Large intestine (tissue), 3 donors: ENCODE results near the gene RFX7. TPM values are rescaled to one million over a fixed set of nuclear protein-coding genes. Genes with fewer than 3 reads are reported as not detected.

Experiments used
- DNase-seq, 2 donors: peaks; one replicate each; pipeline versions ENCODE4 v3.0.0 to v3.0.0-alpha.2; 2013
- H3K27ac ChIP-seq: one replicate; pipeline ENCODE4 v1.5.1; 2013; ENCODE audit warnings: low read length
- H3K27me3 ChIP-seq: 2 replicates; pipeline ENCODE4 v1.6.1; 2013; ENCODE audit warnings: low read length; ENCODE audit not compliant: control insufficient read depth, insufficient read depth
- H3K36me3 ChIP-seq: 2 replicates; pipeline ENCODE4 v1.6.1; 2013; ENCODE audit warnings: low read length; ENCODE audit not compliant: control insufficient read depth, insufficient read depth
- H3K4me1 ChIP-seq: one replicate; pipeline ENCODE4 v1.6.1; 2013; ENCODE audit warnings: low read length; ENCODE audit not compliant: control insufficient read depth, insufficient read depth
- H3K4me3 ChIP-seq: one replicate; pipeline ENCODE4 v1.5.1; 2013; ENCODE audit warnings: low read length
- H3K9me3 ChIP-seq: one replicate; pipeline ENCODE4 v1.6.1; 2013; ENCODE audit warnings: mild to moderate bottlenecking, low read depth, low read length, moderate library complexity; ENCODE audit not compliant: control insufficient read depth
- WGBS: methylation state at CpG from one replicate; pipeline ENCODE4 v1.1.5; 2013; ENCODE audit warnings: low lambda C conversion rate; ENCODE audit not compliant: insufficient coverage; 5-methylcytosine and 5-hydroxymethylcytosine counted together
- polyA plus RNA-seq: library from polyadenylated mRNA; unstranded; fragments of 120-200 nt; gene quantifications from one replicate; pipeline ENCODE4 v1.2.1, GENCODE V29; 2013

Gene RFX7
- polyA plus RNA-seq, 1 donor = 14.5 TPM

GRCh38 chr15:56244038-56244810 lies 545 bp upstream of the RFX7 start:
- peak; percentile 26 to 66 for DNase-seq

GRCh38 chr15:56242576-56243162 lies 1.0 kb downstream of the RFX7 start:
- peak overlapping the region; percentile 57 for H3K27ac ChIP-seq
- H3K27me3 ChIP-seq = no peaks in the 10 kb centered on the region
- H3K4me3 ChIP-seq = peak overlapping the region; percentile 66
- peaks cover 2% of the 10 kb centered on the region for H3K9me3 ChIP-seq
- H3K4me1 ChIP-seq = peaks cover 8% of the 10 kb centered on the region
- 0% methylated on average over 1 of the region's 13 CpGs for WGBS
- H3K36me3 ChIP-seq = peaks cover 1% of the 10 kb centered on the region
- no peak for DNase-seq

More at GRCh38 chr15:56244038-56244810, 545 bp upstream of the RFX7 start:
- no peaks in the 10 kb centered on the region for H3K27me3 ChIP-seq
- 20% methylated on average over 1 of the region's 29 CpGs for WGBS
- H3K9me3 ChIP-seq = peaks cover 2% of the 10 kb centered on the region
- H3K27ac ChIP-seq = peak overlapping the region; percentile 80
- H3K36me3 ChIP-seq = no peaks in the 10 kb centered on the region
- H3K4me3 ChIP-seq = peak overlapping the region; percentile 71
- H3K4me1 ChIP-seq = peaks cover 17% of the 10 kb centered on the region

GRCh38 chr15:56241374-56242105 lies 2.1 kb downstream of the RFX7 start:
- Histone ChIP-seq H3K27ac (no peak overlapping the region), H3K27me3 (no peaks in the 10 kb centered on the region), H3K36me3 (peaks cover 3% of the 10 kb centered on the region), H3K9me3 (peaks cover 2% of the 10 kb centered on the region), H3K4me3 (peak overlapping the region; percentile 1), H3K4me1 (peaks cover 8% of the 10 kb centered on the region)
- 80% methylated on average over 2 of the region's 5 CpGs for WGBS
- DNase-seq = no peak

- DNase-seq = no peak
- Histone ChIP-seq H3K4me3 (no peak overlapping the region), H3K9me3 (peaks cover 2% of the 10 kb centered on the region), H3K27me3 (no peaks in the 10 kb centered on the region), H3K36me3 (peaks cover 3% of the 10 kb centered on the region), H3K27ac (no peak overlapping the region), H3K4me1 (peaks cover 4% of the 10 kb centered on the region)
Measured at GRCh38 chr15:56240390-56240789, 3.3 kb downstream of the RFX7 start.

GRCh38 chr15:56236197-56236596 lies 7.5 kb downstream of the RFX7 start:
- Histone ChIP-seq H3K4me3 (no peak overlapping the region), H3K9me3 (peaks cover 16% of the 10 kb centered on the region), H3K27ac (no peak overlapping the region), H3K36me3 (peaks cover 17% of the 10 kb centered on the region), H3K4me1 (no peaks in the 10 kb centered on the region), H3K27me3 (no peaks in the 10 kb centered on the region)
- 100% methylated on average over 2 of the region's 3 CpGs for WGBS
- DNase-seq = no peak

- H3K4me3 ChIP-seq = no peak overlapping the region
- no peaks in the 10 kb centered on the region for H3K27me3 ChIP-seq
- no peaks in the 10 kb centered on the region for H3K4me1 ChIP-seq
- no peak overlapping the region for H3K27ac ChIP-seq
- H3K36me3 ChIP-seq = peaks cover 17% of the 10 kb centered on the region
- 100% methylated on average over 1 of the region's 4 CpGs for WGBS
- no peak for DNase-seq
- H3K9me3 ChIP-seq = peaks cover 22% of the 10 kb centered on the region
Measured at GRCh38 chr15:56234804-56235203, 8.9 kb downstream of the RFX7 start.

GRCh38 chr15:56233549-56233948 lies 10.1 kb downstream of the RFX7 start:
- Histone ChIP-seq H3K9me3 (peaks cover 25% of the 10 kb centered on the region), H3K36me3 (peaks cover 17% of the 10 kb centered on the region), H3K27me3 (no peaks in the 10 kb centered on the region), H3K27ac (no peak overlapping the region), H3K4me3 (no peak overlapping the region), H3K4me1 (no peaks in the 10 kb centered on the region)
- 100% methylated on average over 2 of the region's 3 CpGs for WGBS
- DNase-seq = no peak

- H3K9me3 ChIP-seq = peaks cover 30% of the 10 kb centered on the region
- H3K27ac ChIP-seq = no peak overlapping the region
- no peaks in the 10 kb centered on the region for H3K4me1 ChIP-seq
- no CpG with 5 or more reads among the region's 3 CpGs for WGBS
- peak in 1 of 2 donors; percentile 39 for DNase-seq
- H3K36me3 ChIP-seq = peaks cover 14% of the 10 kb centered on the region
- H3K4me3 ChIP-seq = no peak overlapping the region
- H3K27me3 ChIP-seq = no peaks in the 10 kb centered on the region
Measured at GRCh38 chr15:56232058-56232457, 11.6 kb downstream of the RFX7 start.

- no peaks in the 10 kb centered on the region for H3K4me1 ChIP-seq
- peaks cover 34% of the 10 kb centered on the region for H3K9me3 ChIP-seq
- peaks cover 14% of the 10 kb centered on the region for H3K36me3 ChIP-seq
- H3K4me3 ChIP-seq = no peak overlapping the region
- no peak for DNase-seq
- no peaks in the 10 kb centered on the region for H3K27me3 ChIP-seq
- no peak overlapping the region for H3K27ac ChIP-seq
Measured at GRCh38 chr15:56228854-56229253, 14.8 kb downstream of the RFX7 start.

- Histone ChIP-seq H3K27me3 (no peaks in the 10 kb centered on the region), H3K4me1 (no peaks in the 10 kb centered on the region), H3K9me3 (peaks cover 29% of the 10 kb centered on the region), H3K4me3 (no peak overlapping the region), H3K36me3 (peaks cover 14% of the 10 kb centered on the region), H3K27ac (no peak overlapping the region)
- DNase-seq = no peak
Measured at GRCh38 chr15:56228352-56228751, 15.3 kb downstream of the RFX7 start.
